Ramos (cell line): ENCODE measurements around the gene HAUS7.

Source experiments
- in situ Hi-C: fragments of 300-500 bp; cut with MboI; formaldehyde crosslinking; loops from one replicate; pipeline ENCODE4 v1.14.3; 2022; ENCODE audit warnings: low sequenced_read_pairs; ENCODE audit not compliant: unreplicated experiment

The HAUS7 gene

GRCh38 chrX:153482376-153483015, 12.1 kb upstream of the HAUS7 start:
- in situ Hi-C loops: no loop called here

GRCh38 chrX:153481043-153481442, 10.7 kb upstream of the HAUS7 start:
- in situ Hi-C loops: no loop called here

- in situ Hi-C loops: no loop called here
These were observed 8.4 kb upstream of the HAUS7 start for GRCh38 chrX:153478746-153479145.

- in situ Hi-C loops: no loop called here
These were observed 7.5 kb upstream of the HAUS7 start for GRCh38 chrX:153477901-153478300.

GRCh38 chrX:153477364-153477857, 7.0 kb upstream of the HAUS7 start:
- in situ Hi-C loops: no loop called here

GRCh38 chrX:153476666-153477363, 6.4 kb upstream of the HAUS7 start:
- in situ Hi-C loops: no loop called here

GRCh38 chrX:153475751-153476281, 5.4 kb upstream of the HAUS7 start:
- in situ Hi-C loops: no loop called here

GRCh38 chrX:153475271-153475670, 4.9 kb upstream of the HAUS7 start:
- in situ Hi-C loops: no loop called here

- in situ Hi-C loops: no loop called here
These were observed 4.3 kb upstream of the HAUS7 start for GRCh38 chrX:153474718-153475117.

- in situ Hi-C loops: no loop called here
These were observed 3.9 kb upstream of the HAUS7 start for GRCh38 chrX:153474266-153474665.

- in situ Hi-C loops: no loop called here
These were observed 2.8 kb upstream of the HAUS7 start for GRCh38 chrX:153473126-153473525.

- in situ Hi-C loops: no loop called here
These were observed 1.4 kb upstream of the HAUS7 start for GRCh38 chrX:153471663-153472280.

GRCh38 chrX:153469811-153470410, 465 bp downstream of the HAUS7 start:
- in situ Hi-C loops: no loop called here

GRCh38 chrX:153468008-153468580, 2.3 kb downstream of the HAUS7 start:
- in situ Hi-C loops: no loop called here

GRCh38 chrX:153465691-153466380, 4.5 kb downstream of the HAUS7 start:
- in situ Hi-C loops: no loop called here

GRCh38 chrX:153464116-153464515, 6.3 kb downstream of the HAUS7 start:
- in situ Hi-C loops: no loop called here

- in situ Hi-C loops: no loop called here
These were observed 6.8 kb downstream of the HAUS7 start for GRCh38 chrX:153463556-153463955.

- in situ Hi-C loops: no loop called here
These were observed 7.3 kb downstream of the HAUS7 start for GRCh38 chrX:153463031-153463430.

GRCh38 chrX:153462291-153462690, 8.1 kb downstream of the HAUS7 start:
- in situ Hi-C loops: no loop called here

GRCh38 chrX:153460826-153461225, 9.6 kb downstream of the HAUS7 start:
- in situ Hi-C loops: no loop called here
